HCT116 (cell line): ENCODE results near the gene NDUFA5.

ENCODE experiments used
- ZBTB33 ChIP-seq: IDR thresholded peaks from 2 replicates; pipeline ENCODE4 v1.6.1; 2011; ENCODE audit warnings: mild to moderate bottlenecking, low read length, moderate library complexity; ENCODE audit not compliant: insufficient replicate concordance; ENCODE audit errors: extremely low read depth
- ZNF274 ChIP-seq: fragments of 200-500 bp; sonication (Bioruptor generic); IDR thresholded peaks from 2 replicates; pipeline ENCODE4 v1.6.1; 2014; ENCODE audit warnings: mild to moderate bottlenecking, low read depth, low read length, inconsistent platforms

- TF ChIP-seq ZBTB33 (no peak), ZNF274 (no peak)
Observed at GRCh38 chr7:123552641-123553040, 5.0 kb downstream of the NDUFA5 start.
